Endometrial microvascular endothelial cells (primary cell): ENCODE measurements around the gene TMA7B. TPM values are rescaled to one million over a fixed set of nuclear protein-coding genes. Genes with fewer than 3 reads are reported as not detected.

ENCODE experiments used
- in situ Hi-C: cut with HindIII; loops from 2 replicates; pipeline ENCODE4 v1.10.0; 2017; ENCODE audit warnings: low sequenced_read_pairs, low pct_unique_long_range_greater_than_20kb; ENCODE audit errors: inconsistent ontology term
- total RNA-seq: library from RNA; depleted of rRNA; stranded (reverse); fragments of >200 nt; gene quantifications from one replicate; pipeline ENCODE4 v1.2.3, GENCODE V29; 2015; ENCODE audit errors: inconsistent ontology term

Gene TMA7B
- total RNA-seq, 1 donor from 2014 or later, result not detected

- in situ Hi-C loops, result no loop called here
These were observed 28.9 kb upstream of the TMA7B start for GRCh38 chr22:39931251-39931650.

GRCh38 chr22:39932166-39932565 is 28.0 kb upstream of the TMA7B start:
- in situ Hi-C loops, result no loop called here

- in situ Hi-C loops, result no loop called here
These were observed 27.1 kb upstream of the TMA7B start for GRCh38 chr22:39932918-39933649.

- in situ Hi-C loops, result no loop called here
These were observed 26.5 kb upstream of the TMA7B start for GRCh38 chr22:39933741-39934140.

GRCh38 chr22:39935116-39935515 is 25.1 kb upstream of the TMA7B start:
- in situ Hi-C loops, result no loop called here

GRCh38 chr22:39935612-39936011 is 24.6 kb upstream of the TMA7B start:
- in situ Hi-C loops, result no loop called here

- in situ Hi-C loops, result no loop called here
These were observed 23.6 kb upstream of the TMA7B start for GRCh38 chr22:39936523-39937145.

- in situ Hi-C loops, result no loop called here
These were observed 22.3 kb upstream of the TMA7B start for GRCh38 chr22:39937906-39938305.

- in situ Hi-C loops, result no loop called here
These were observed 21.6 kb upstream of the TMA7B start for GRCh38 chr22:39938509-39939111.

- in situ Hi-C loops, result no loop called here
These were observed 20.4 kb upstream of the TMA7B start for GRCh38 chr22:39939830-39940229.

GRCh38 chr22:39940757-39941305 is 19.4 kb upstream of the TMA7B start:
- in situ Hi-C loops, result no loop called here

- in situ Hi-C loops, result no loop called here
These were observed 18.6 kb upstream of the TMA7B start for GRCh38 chr22:39941601-39942000.

- in situ Hi-C loops, result no loop called here
These were observed 17.6 kb upstream of the TMA7B start for GRCh38 chr22:39942439-39943230.

- in situ Hi-C loops, result no loop called here
These were observed 16.9 kb upstream of the TMA7B start for GRCh38 chr22:39943337-39943736.

GRCh38 chr22:39943953-39944872 is 16.0 kb upstream of the TMA7B start:
- in situ Hi-C loops, result no loop called here

- in situ Hi-C loops, result no loop called here
These were observed 14.1 kb upstream of the TMA7B start for GRCh38 chr22:39946126-39946502.

- in situ Hi-C loops, result no loop called here
These were observed 13.5 kb upstream of the TMA7B start for GRCh38 chr22:39946503-39947219.
